ENCODE data around the gene LRIT1. TPM values are rescaled to one million over a fixed set of nuclear protein-coding genes. Genes with fewer than 3 reads are reported as not detected.

Gene LRIT1
- total and polyA plus RNA-seq, 2 donors (not counting 3 experiments of a cell fraction or from before 2014, with no cell fraction given), result not detected

DNA sequence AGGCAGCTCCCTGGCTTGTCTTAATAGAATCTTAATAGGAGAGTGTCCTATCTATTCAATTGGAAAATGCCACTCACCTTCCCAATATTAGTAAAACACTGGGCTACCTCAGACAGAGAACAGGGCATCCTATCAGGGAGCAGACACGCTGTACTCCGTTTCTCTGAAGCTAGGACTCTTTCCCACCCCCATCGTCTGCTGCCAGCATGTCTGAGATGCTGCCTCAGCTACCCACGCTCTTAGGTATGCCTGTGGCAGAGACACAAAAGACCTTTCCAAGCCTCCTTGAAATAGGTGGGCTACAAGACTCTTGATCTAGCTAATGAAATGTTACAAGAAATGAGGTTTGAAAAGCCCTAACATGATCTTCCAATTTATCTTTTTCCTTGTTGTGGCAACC is 13.5 kb downstream of the LRIT1 start:
- H3K4me3 ChIP-seq (replicated peaks in 1 of 3; ENCODE audit: insufficient read depth in 1 of 3, low read depth in 1 of 3, low read length in 3 of 3), result no peak overlapping the region
- DNase-seq (ENCODE audit: low read depth, low spot score), result no peak
- no peaks in the 10 kb centered on the region for H3K27me3 ChIP-seq (ENCODE audit: control insufficient read depth in 2 of 2, insufficient read depth in 2 of 2, low read length in 2 of 2)
- dilution Hi-C loops (cut with MboI; ENCODE audit: extremely low pct_ligation_motif_present, low sequenced_read_pairs) (no loop called here), intact Hi-C loops (cut with micrococcal nuclease) (no loop called here)
- H3K9me3 ChIP-seq (replicated peaks; ENCODE audit: control insufficient read depth, insufficient read depth, low read length), result no peaks in the 10 kb centered on the region
- H3K4me2 ChIP-seq (ENCODE audit: insufficient read depth, low read length), result no peak overlapping the region
- H3K79me2 ChIP-seq (ENCODE audit: control insufficient read depth, insufficient read depth, low read length), result no peaks in the 10 kb centered on the region
- ChIA-PET POLR2A (no interaction called here), CTCF (interaction anchor here (1.6 kb wide), 1 partner anchor 312 kb away, joined by 3 read pairs; no protein-coding TSS in a partner anchor)
- no peaks in the 10 kb centered on the region for H3K36me3 ChIP-seq (ENCODE audit: control insufficient read depth in 2 of 2, extremely low read depth in 1 of 2, insufficient read depth in 2 of 2, low read length in 2 of 2)
- H3K9me1 ChIP-seq (replicated peaks; ENCODE audit: control insufficient read depth, extremely low read depth, insufficient read depth, low read length), result no peaks in the 10 kb centered on the region
- no TSS peak for BruUV-seq (replicated peaks)
- FAIRE-seq, result no peak
- no peaks in the 10 kb centered on the region for H3K4me1 ChIP-seq (ENCODE audit: control insufficient read depth, extremely low read depth, insufficient read depth, low read length)
- no peak overlapping the region for H3K9ac ChIP-seq (replicated peaks; ENCODE audit: extremely low read depth, insufficient read depth, low read length)
- no peak for TF ChIP-seq MYC (IDR thresholded peaks at IDR 0.05; ENCODE audit: low read depth, low read length)
- H3K27ac ChIP-seq (ENCODE audit: insufficient read depth, low read depth, low read length), result no peak overlapping the region
- H4K20me1 ChIP-seq (replicated peaks; ENCODE audit: control insufficient read depth, extremely low read depth, insufficient read depth, low read length), result no peaks in the 10 kb centered on the region
- H2AFZ ChIP-seq (ENCODE audit: low read depth, low read length), result no peak overlapping the region

DNA sequence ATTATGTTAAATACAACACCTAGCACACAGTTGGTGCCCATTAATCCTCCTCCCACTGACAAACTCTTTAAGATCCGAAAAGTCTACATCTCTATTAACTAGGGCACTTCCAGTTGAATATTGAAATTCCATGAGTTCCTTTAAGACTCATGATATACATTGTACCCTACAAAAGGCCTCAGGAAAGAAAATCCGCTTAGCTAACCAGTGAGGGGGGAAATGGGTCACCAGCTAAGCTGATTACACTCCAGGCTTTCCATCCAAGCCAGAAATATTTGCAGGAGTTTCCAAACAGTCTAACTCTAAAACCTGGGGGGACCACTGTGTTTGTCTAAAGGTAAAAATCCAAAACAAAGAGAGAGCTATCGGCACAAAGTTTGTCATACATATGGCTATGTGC is 14.7 kb downstream of the LRIT1 start:
- no peaks in the 10 kb centered on the region for H3K9me3 ChIP-seq (replicated peaks; ENCODE audit: control insufficient read depth, insufficient read depth, low read length)
- no peaks in the 10 kb centered on the region for H4K20me1 ChIP-seq (replicated peaks; ENCODE audit: control insufficient read depth, extremely low read depth, insufficient read depth, low read length)
- no peaks in the 10 kb centered on the region for H3K27me3 ChIP-seq (ENCODE audit: control insufficient read depth in 2 of 2, insufficient read depth in 2 of 2, low read length in 2 of 2)
- no peak overlapping the region for H3K27ac ChIP-seq (ENCODE audit: insufficient read depth, low read depth, low read length)
- H2AFZ ChIP-seq (ENCODE audit: low read depth, low read length), result no peak overlapping the region
- no peaks in the 10 kb centered on the region for H3K4me1 ChIP-seq (ENCODE audit: control insufficient read depth, extremely low read depth, insufficient read depth, low read length)
- H3K4me3 ChIP-seq (replicated peaks in 1 of 3; ENCODE audit: insufficient read depth in 1 of 3, low read depth in 1 of 3, low read length in 3 of 3), result no peak overlapping the region
- H3K79me2 ChIP-seq (ENCODE audit: control insufficient read depth, insufficient read depth, low read length), result no peaks in the 10 kb centered on the region
- dilution Hi-C loops (cut with MboI; ENCODE audit: extremely low pct_ligation_motif_present, low sequenced_read_pairs), result no loop called here
- TF ChIP-seq EZH2 (IDR thresholded peaks at IDR 0.05; ENCODE audit: borderline replicate concordance, low read depth, low read length, severe bottlenecking), result no peak
- TF ChIP-seq POLR2A (IDR thresholded peaks at IDR 0.05; ENCODE audit: low read depth, low read length), result no peak
- no peak for TF ChIP-seq JUN (IDR thresholded peaks at IDR 0.05; ENCODE audit: borderline replicate concordance, insufficient read depth, insufficient read length, low read depth)
- TF ChIP-seq, protein P1, sequence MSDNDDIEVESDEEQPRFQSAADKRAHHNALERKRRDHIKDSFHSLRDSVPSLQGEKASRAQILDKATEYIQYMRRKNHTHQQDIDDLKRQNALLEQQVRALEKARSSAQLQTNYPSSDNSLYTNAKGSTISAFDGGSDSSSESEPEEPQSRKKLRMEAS (IDR thresholded peaks at IDR 0.05; ENCODE audit: insufficient read depth, insufficient read length), result no peak
- no peaks in the 10 kb centered on the region for H3K9me1 ChIP-seq (replicated peaks; ENCODE audit: control insufficient read depth, extremely low read depth, insufficient read depth, low read length)
- no peaks in the 10 kb centered on the region for H3K36me3 ChIP-seq (ENCODE audit: control insufficient read depth in 2 of 2, extremely low read depth in 1 of 2, insufficient read depth in 2 of 2, low read length in 2 of 2)
- POLR2A ChIA-PET, result no interaction called here
- H3K9ac ChIP-seq (replicated peaks; ENCODE audit: extremely low read depth, insufficient read depth, low read length), result no peak overlapping the region
- H3K4me2 ChIP-seq (ENCODE audit: insufficient read depth, low read length), result no peak overlapping the region
- no TSS peak for BruUV-seq (replicated peaks)
- no peak for FAIRE-seq
- intact Hi-C loops (cut with micrococcal nuclease), result no loop called here
- CTCF ChIA-PET, result interaction anchor here (1.0 kb wide), 1 partner anchor 12 kb away, joined by 5 read pairs; no protein-coding TSS in a partner anchor
- DNase-seq (ENCODE audit: low read depth, low spot score), result no peak
